MG63 (cell line): ENCODE results near the gene RAB25. TPM values are rescaled to one million over a fixed set of nuclear protein-coding genes. Genes with fewer than 3 reads are reported as not detected.

ENCODE experiments used
- DNase-seq: peaks from one replicate; pipeline ENCODE4 v3.0.0-alpha.2; 2020
- H3K27me3 ChIP-seq: fragments of 250-450 bp; sonication (Bioruptor Pico); 2 replicates; pipeline ENCODE4 v1.5.1; 2020; ENCODE audit warnings: mild to moderate bottlenecking, moderate library complexity
- H3K36me3 ChIP-seq: fragments of 250-450 bp; sonication (Bioruptor Pico); 2 replicates; pipeline ENCODE4 v1.5.1; 2020; ENCODE audit warnings: mild to moderate bottlenecking, moderate library complexity
- H3K4me3 ChIP-seq: fragments of 250-450 bp; sonication (Bioruptor Pico); 2 replicates; pipeline ENCODE4 v1.5.1; 2020; ENCODE audit warnings: mild to moderate bottlenecking, moderate library complexity
- H3K9me3 ChIP-seq: fragments of 250-450 bp; sonication (Bioruptor Pico); 2 replicates; pipeline ENCODE4 v1.5.1; 2020; ENCODE audit warnings: mild to moderate bottlenecking, moderate library complexity
- total RNA-seq: library from RNA; depleted of rRNA; stranded (reverse); fragments of >200 nt; shearing (Covaris generic); gene quantifications from 2 replicates; pipeline ENCODE4 v1.2.3, GENCODE V29; 2014; ENCODE audit warnings: low replicate concordance

RAB25 gene
- total RNA-seq, 1 experiment from 2014 or later, result not detected

DNA sequence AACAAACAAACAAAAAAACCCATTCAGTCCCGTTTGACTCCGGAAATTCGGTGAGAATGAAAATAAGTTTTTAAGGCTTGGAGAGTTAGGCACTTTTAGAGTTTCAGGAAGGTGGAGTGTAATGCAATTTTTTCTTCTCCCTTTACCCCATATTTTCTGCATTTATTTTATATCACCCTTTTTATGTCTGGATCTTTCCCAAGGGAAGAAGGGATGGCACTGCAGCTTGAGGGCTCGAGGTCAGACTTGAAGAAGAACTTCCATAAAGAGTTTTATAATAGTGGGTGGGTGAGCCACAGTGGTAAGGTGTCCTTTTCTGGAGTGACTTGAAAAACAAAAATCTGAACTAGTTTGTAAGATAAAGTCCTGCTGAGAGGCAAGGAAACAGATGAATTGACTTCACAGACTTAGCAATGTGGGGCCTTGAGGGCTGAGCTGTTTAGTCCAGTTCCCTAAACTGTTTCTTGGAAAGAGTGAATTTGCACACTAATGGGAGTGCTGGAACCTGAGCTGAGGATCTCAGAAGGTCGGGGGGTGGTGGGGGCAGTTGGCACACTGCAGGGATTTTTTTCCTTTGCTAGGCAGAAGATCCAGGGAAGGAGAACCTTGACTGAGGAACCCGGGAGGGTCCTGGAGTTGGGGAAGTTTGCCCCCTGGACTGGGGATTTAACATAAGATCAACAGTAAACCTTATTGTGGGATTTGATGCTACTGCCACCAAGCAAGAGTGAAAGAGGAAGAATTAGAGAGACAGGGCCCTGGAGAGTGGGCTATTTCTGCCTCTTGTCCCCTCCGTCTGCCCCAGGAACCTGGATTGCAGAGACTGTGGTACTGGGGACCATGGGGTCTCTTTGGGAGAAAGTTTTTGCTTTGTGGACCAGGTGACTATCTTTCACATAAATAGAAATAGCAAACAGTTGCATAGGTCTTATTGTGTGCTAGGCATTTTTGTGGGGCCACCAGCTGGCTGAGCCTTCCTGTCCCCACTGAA is 23.1 kb downstream of the RAB25 start:
- Histone ChIP-seq H3K27me3 (no peaks in the 10 kb centered on the region), H3K4me3 (no peak overlapping the region; the same call in 1 of the 2 replicates), H3K9me3 (no peaks in the 10 kb centered on the region), H3K36me3 (no peaks in the 10 kb centered on the region)
- DNase-seq, result no peak

DNA sequence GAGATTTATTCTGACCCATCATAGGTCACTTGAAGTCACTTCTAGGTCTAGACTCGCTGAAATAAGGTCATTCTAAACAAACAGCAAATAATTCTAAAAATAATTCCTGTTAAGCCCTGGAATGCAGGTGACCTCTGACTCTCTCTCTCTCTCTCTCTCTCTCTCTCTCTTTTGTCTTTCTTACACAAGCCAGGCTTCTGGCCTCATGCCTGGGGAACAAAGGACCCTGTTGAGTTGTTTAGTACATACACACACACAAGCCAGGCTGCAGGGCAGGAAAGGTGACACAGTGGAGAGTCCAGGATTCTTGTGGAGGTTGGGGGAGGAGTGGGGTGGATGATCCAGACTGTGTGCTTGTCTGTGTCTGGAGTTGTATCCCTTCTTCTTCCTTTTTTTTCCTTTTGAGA is 25.3 kb downstream of the RAB25 start:
- no peak for DNase-seq
- Histone ChIP-seq H3K27me3 (no peaks in the 10 kb centered on the region), H3K4me3 (no peak overlapping the region), H3K9me3 (no peaks in the 10 kb centered on the region), H3K36me3 (no peaks in the 10 kb centered on the region)

GRCh38 chr1:156089704-156090103 is 28.7 kb downstream of the RAB25 start:
- Histone ChIP-seq H3K9me3 (no peaks in the 10 kb centered on the region), H3K4me3 (no peak overlapping the region), H3K36me3 (no peaks in the 10 kb centered on the region), H3K27me3 (no peaks in the 10 kb centered on the region)
- no peak for DNase-seq

- Histone ChIP-seq H3K27me3 (no peaks in the 10 kb centered on the region), H3K9me3 (no peaks in the 10 kb centered on the region), H3K36me3 (no peaks in the 10 kb centered on the region), H3K4me3 (no peak overlapping the region)
- DNase-seq, result no peak
Observed at GRCh38 chr1:156090138-156090839, 29.3 kb downstream of the RAB25 start.

GRCh38 chr1:156090840-156091188 is 29.9 kb downstream of the RAB25 start:
- Histone ChIP-seq H3K4me3 (no peak overlapping the region), H3K36me3 (no peaks in the 10 kb centered on the region)

GRCh38 chr1:156091610-156092009 is 30.6 kb downstream of the RAB25 start:
- Histone ChIP-seq H3K36me3 (no peaks in the 10 kb centered on the region), H3K27me3 (no peaks in the 10 kb centered on the region), H3K9me3 (no peaks in the 10 kb centered on the region), H3K4me3 (no peak overlapping the region)
- DNase-seq, result no peak

More at GRCh38 chr1:156090840-156091188, 29.9 kb downstream of the RAB25 start:
- Histone ChIP-seq H3K27me3 (no peaks in the 10 kb centered on the region), H3K9me3 (no peaks in the 10 kb centered on the region)
- DNase-seq, result peak; percentile 74

- Histone ChIP-seq H3K27me3 (no peaks in the 10 kb centered on the region), H3K36me3 (no peaks in the 10 kb centered on the region; the same call in 1 of the 2 replicates), H3K4me3 (no peak overlapping the region), H3K9me3 (no peaks in the 10 kb centered on the region)
- DNase-seq, result no peak
Observed at GRCh38 chr1:156095906-156096508, 35.0 kb downstream of the RAB25 start.

GRCh38 chr1:156096640-156097391 is 35.9 kb downstream of the RAB25 start:
- no peaks in the 10 kb centered on the region for H3K27me3 ChIP-seq
- no peaks in the 10 kb centered on the region; the same call in 1 of the 2 replicates for H3K36me3 ChIP-seq
- peak; percentile 91 for DNase-seq
- H3K4me3 ChIP-seq, result no peak overlapping the region
- H3K9me3 ChIP-seq, result no peaks in the 10 kb centered on the region

- H3K27me3 ChIP-seq, result no peaks in the 10 kb centered on the region
- H3K9me3 ChIP-seq, result no peaks in the 10 kb centered on the region
- no peak for DNase-seq
- H3K4me3 ChIP-seq, result no peak overlapping the region
- no peaks in the 10 kb centered on the region; the same call in 1 of the 2 replicates for H3K36me3 ChIP-seq
Observed at GRCh38 chr1:156097499-156098178, 36.7 kb downstream of the RAB25 start.

- H3K9me3 ChIP-seq, result no peaks in the 10 kb centered on the region
Observed at GRCh38 chr1:156098784-156099183, 37.8 kb downstream of the RAB25 start.

DNA sequence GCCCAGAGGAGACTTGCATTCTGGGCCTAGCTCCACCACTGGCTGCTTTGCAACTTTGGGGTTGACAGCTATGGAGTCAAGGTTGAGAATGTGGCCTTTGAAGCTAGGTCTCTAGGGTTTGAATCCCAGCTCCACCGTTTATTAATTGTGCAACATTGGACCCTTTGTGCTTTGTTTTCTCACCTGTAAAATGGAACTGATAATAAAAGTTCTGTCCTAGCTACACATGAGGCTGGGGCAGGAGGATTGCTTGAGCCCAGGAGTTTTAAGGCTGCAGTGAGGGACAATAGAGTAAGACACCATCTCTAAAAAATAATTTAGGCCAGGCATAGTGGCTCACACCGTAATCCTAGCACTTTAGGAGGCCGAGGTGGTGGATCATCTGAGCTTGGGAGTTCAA is 38.3 kb downstream of the RAB25 start:
- H3K4me3 ChIP-seq, result no peak overlapping the region
- DNase-seq, result no peak
- H3K9me3 ChIP-seq, result no peaks in the 10 kb centered on the region
- no peaks in the 10 kb centered on the region for H3K27me3 ChIP-seq
- H3K36me3 ChIP-seq, result no peaks in the 10 kb centered on the region; the same call in 1 of the 2 replicates

More at GRCh38 chr1:156098784-156099183, 37.8 kb downstream of the RAB25 start:
- no peak overlapping the region for H3K4me3 ChIP-seq
- H3K36me3 ChIP-seq, result no peaks in the 10 kb centered on the region; the same call in 1 of the 2 replicates
- no peak for DNase-seq
- H3K27me3 ChIP-seq, result no peaks in the 10 kb centered on the region

DNA sequence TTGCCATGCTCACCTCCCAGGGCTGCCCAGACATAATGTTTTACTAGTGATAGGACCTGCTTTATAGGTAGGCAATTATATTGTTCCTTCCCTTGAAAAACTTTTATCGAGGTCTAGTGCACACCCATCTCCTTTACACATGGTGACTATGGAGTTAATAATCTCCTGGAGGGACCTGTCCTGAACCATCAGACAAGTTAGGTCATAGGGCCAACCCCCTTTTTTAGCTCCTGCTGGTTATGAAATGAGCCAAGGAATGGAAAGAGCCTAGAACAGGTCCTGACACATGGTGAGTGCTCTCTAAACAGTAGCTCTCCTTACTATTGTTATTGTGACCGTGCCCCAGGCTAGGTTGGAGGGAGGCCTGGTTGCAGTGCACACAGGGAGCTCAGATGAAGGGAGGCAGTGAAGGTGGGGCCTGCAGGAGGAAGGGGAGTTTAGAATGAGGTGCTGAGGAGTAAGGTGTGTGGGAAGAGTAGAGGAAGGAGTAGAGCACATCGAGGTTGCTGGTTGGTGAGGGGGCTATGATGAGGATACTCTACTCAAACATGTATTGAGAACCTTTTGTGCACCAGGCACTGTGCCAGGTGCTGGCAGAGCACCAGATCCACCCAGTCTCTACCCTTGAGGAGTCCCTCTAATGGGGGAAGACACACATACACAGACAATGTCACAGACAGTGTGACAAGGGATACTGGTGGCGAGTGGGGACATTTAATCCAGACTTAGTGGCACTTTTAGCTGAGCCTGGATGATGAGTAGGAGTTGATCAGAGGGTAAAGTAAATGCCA is 39.4 kb downstream of the RAB25 start:
- no peak for DNase-seq
- Histone ChIP-seq H3K9me3 (no peaks in the 10 kb centered on the region), H3K4me3 (no peak overlapping the region), H3K36me3 (no peaks in the 10 kb centered on the region; the same call in 1 of the 2 replicates), H3K27me3 (no peaks in the 10 kb centered on the region)

DNA sequence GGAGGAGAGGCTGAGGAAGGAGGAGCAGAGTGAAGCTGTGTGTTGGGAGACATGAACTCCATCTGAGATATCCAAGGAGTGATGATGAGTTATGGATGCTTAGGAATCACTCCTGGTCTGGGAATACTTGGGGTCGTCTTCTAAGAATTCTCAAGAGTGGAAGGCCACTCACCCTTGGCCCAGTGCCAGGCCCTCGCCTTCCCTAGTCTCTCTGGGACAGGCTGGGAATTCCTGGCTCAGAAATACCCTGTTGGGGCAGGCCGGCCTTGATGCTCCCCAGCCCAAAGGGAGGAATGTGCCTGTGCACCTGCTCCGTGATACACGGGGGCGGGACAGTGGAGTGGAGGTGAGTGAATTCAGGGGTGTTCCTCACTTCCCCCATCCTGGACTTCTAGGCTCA is 40.9 kb downstream of the RAB25 start:
- H3K36me3 ChIP-seq, result no peaks in the 10 kb centered on the region; the same call in 1 of the 2 replicates
- H3K9me3 ChIP-seq, result no peaks in the 10 kb centered on the region
- H3K4me3 ChIP-seq, result no peak overlapping the region
- no peaks in the 10 kb centered on the region for H3K27me3 ChIP-seq
- no peak for DNase-seq

- Histone ChIP-seq H3K27me3 (no peaks in the 10 kb centered on the region), H3K4me3 (no peak overlapping the region), H3K36me3 (no peaks in the 10 kb centered on the region), H3K9me3 (no peaks in the 10 kb centered on the region)
- peak; percentile 75 for DNase-seq
Observed at GRCh38 chr1:156102633-156103511, 41.9 kb downstream of the RAB25 start.
